Stimulated activated CD8-positive, alpha-beta memory T cell treated with anti-CD3 and anti-CD28 coated beads, Interleukin-7, amount 100 ng/mL, for 4 hours (primary cell): ENCODE measurements around the gene LRRC75A.
"Not testable (repeated sequence)": the region's sequence is repeated elsewhere in the genome, so short reads cannot be mapped to it uniquely, and the experiment has no call there.

Experiments used
- DNase-seq, 2 donors: peaks; one replicate each; pipeline ENCODE4 v3.0.0-alpha.2; 2020; ENCODE audit warnings: low read depth in 2 of 2

Gene LRRC75A

GRCh38 chr17:16472539-16472938, 19.5 kb downstream of the LRRC75A start:
- DNase-seq, result no peak

GRCh38 chr17:16471295-16471694, 20.7 kb downstream of the LRRC75A start:
- DNase-seq, result no peak

- no peak for DNase-seq
Measured at GRCh38 chr17:16470265-16470664, 21.7 kb downstream of the LRRC75A start.

GRCh38 chr17:16468428-16468992, 23.5 kb downstream of the LRRC75A start:
- DNase-seq, result no peak

GRCh38 chr17:16467886-16468285, 24.1 kb downstream of the LRRC75A start:
- DNase-seq, result no peak

- no peak for DNase-seq
Measured at GRCh38 chr17:16467044-16467443, 24.9 kb downstream of the LRRC75A start.

GRCh38 chr17:16466407-16466806, 25.6 kb downstream of the LRRC75A start:
- DNase-seq, result no peak

- DNase-seq, result no peak
Measured at GRCh38 chr17:16465861-16466338, 26.1 kb downstream of the LRRC75A start.

GRCh38 chr17:16465052-16465312, 27.0 kb downstream of the LRRC75A start:
- DNase-seq, result no peak

GRCh38 chr17:16464303-16465051, 27.5 kb downstream of the LRRC75A start:
- no peak for DNase-seq

- DNase-seq, result no peak
Measured at GRCh38 chr17:16463358-16464302, 28.4 kb downstream of the LRRC75A start.

- no peak for DNase-seq
Measured at GRCh38 chr17:16462070-16462864, 29.7 kb downstream of the LRRC75A start.

- DNase-seq, result no peak
Measured at GRCh38 chr17:16461606-16461866, 30.5 kb downstream of the LRRC75A start.

- no peak for DNase-seq
Measured at GRCh38 chr17:16460796-16461605, 31.0 kb downstream of the LRRC75A start.

- DNase-seq, result no peak
Measured at GRCh38 chr17:16459855-16460550, 32.0 kb downstream of the LRRC75A start.

GRCh38 chr17:16459271-16459670, 32.7 kb downstream of the LRRC75A start:
- no peak for DNase-seq

- no peak for DNase-seq
Measured at GRCh38 chr17:16456742-16457316, 35.2 kb downstream of the LRRC75A start.

- DNase-seq, result no peak
Measured at GRCh38 chr17:16455997-16456741, 35.8 kb downstream of the LRRC75A start.

GRCh38 chr17:16453493-16453851, 38.5 kb downstream of the LRRC75A start:
- DNase-seq, result no peak

- not testable (repeated sequence) for DNase-seq
Measured at GRCh38 chr17:16452268-16452667, 39.7 kb downstream of the LRRC75A start.
